Measurements from ENCODE around the gene DDX3X.

- TF ChIP-seq CTCF (IDR thresholded peaks at IDR 0.05) (no peak), EZH2 (IDR thresholded peaks at IDR 0.05) (no peak)
Observed at GRCh38 chrX:41338436-41338835, 4.5 kb downstream of the DDX3X start.

All from neural progenitor cell (in vitro differentiated cells).